Body of pancreas (tissue), 4 donors: Measurements from ENCODE around the gene ZFHX2.

ENCODE experiments used
- POLR2A ChIP-seq, 3 donors: fragments of 450-650 bp; IDR thresholded peaks; one replicate each; pipeline ENCODE4 v1.6.1; 2016; ENCODE audit warnings: antibody characterized with exemption in 3 of 3, mild to moderate bottlenecking in 2 of 3
- TF ChIP-seq, protein P1 (sequence below), 7 experiments: fragments of 450-650 bp in 4 of 7; fragments of 200-600 bp in 3 of 7; sonication (generic) in 3 of 7; IDR thresholded peaks; one replicate each; pipeline ENCODE4 v1.5.1; 2016 to 2019; ENCODE audit warnings: antibody characterized with exemption in 7 of 7

DNA sequence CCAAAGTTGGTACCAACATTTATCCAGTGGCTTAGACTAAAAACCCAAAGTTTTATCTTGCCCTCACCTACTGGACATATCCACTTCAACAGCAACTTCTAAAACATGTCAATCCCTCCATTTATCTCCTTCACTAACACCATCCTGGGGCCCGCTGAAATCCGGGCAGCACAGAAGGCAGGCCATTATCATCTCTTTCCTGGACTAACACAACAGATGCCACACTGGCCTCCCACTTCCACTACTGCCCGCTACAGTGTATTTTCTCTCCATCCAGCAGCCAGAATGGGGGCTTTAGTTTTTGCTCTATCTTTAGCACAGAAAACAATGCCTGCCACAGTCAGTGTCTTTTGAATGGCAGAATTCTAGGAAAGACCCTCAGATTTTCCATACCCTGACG, 15.6 kb downstream of the ZFHX2 start:
- TF ChIP-seq, protein P1, sequence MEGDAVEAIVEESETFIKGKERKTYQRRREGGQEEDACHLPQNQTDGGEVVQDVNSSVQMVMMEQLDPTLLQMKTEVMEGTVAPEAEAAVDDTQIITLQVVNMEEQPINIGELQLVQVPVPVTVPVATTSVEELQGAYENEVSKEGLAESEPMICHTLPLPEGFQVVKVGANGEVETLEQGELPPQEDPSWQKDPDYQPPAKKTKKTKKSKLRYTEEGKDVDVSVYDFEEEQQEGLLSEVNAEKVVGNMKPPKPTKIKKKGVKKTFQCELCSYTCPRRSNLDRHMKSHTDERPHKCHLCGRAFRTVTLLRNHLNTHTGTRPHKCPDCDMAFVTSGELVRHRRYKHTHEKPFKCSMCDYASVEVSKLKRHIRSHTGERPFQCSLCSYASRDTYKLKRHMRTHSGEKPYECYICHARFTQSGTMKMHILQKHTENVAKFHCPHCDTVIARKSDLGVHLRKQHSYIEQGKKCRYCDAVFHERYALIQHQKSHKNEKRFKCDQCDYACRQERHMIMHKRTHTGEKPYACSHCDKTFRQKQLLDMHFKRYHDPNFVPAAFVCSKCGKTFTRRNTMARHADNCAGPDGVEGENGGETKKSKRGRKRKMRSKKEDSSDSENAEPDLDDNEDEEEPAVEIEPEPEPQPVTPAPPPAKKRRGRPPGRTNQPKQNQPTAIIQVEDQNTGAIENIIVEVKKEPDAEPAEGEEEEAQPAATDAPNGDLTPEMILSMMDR (IDR thresholded peaks at IDR 0.05): no peak
- TF ChIP-seq POLR2A (IDR thresholded peaks at IDR 0.05): no peak
